GM12878 (cell line): Measurements from ENCODE around the gene FRMD3. TPM values are rescaled to one million over a fixed set of nuclear protein-coding genes. Genes with fewer than 3 reads are reported as not detected.

ENCODE experiments used
- ATAC-seq: fragments of 200-7000 bp; cut with Tn5 transposase; 3 replicates; pipeline ENCODE4 v1.9.1; 2020; ENCODE audit warnings: mild to moderate bottlenecking, moderate library complexity
- BruUV-seq: library from RNA; stranded (reverse); fragments of 400-500 nt; replicated peaks from 2 replicates; lab custom pipeline; 2021; lab: Mats Ljungman, UMichigan
- CTCF ChIA-PET: fragments of 300-600 bp; sonication (Branson Sonifier 250); formaldehyde crosslinking; extraction: SDS; loops from one replicate; lab custom pipeline; 2021; ENCODE audit warnings: inconsistent platforms; lab: Yijun Ruan, JAX
- POLR2A ChIA-PET: fragments of 350-600 bp; formaldehyde crosslinking; extraction: SDS; loops from one replicate; lab custom pipeline; 2021; ENCODE audit warnings: inconsistent platforms; lab: Charles Lee
- RAD21 ChIA-PET: fragments of 300-600 bp; sonication (Branson Sonifier 250); formaldehyde crosslinking; loops from one replicate; lab custom pipeline; 2023; ENCODE audit warnings: antibody characterized with exemption; ENCODE audit not compliant: unreplicated experiment; lab: Charles Lee
- SMC1A ChIA-PET: fragments of 300-600 bp; sonication (Branson Sonifier 250); formaldehyde crosslinking; loops from one replicate; lab custom pipeline; 2023; ENCODE audit not compliant: unreplicated experiment, uncharacterized antibody; lab: Charles Lee
- DNase-seq: peaks from one replicate; pipeline ENCODE4 v3.0.0-alpha.2; 2011; ENCODE audit warnings: low read depth, low spot score
- FAIRE-seq: peaks from 3 replicates; lab custom pipeline; 2011; peaks lifted over from hg19 to GRCh38; lab: Jason Lieb, UNC
- H2AFZ ChIP-seq: 2 replicates; pipeline ENCODE4 v1.6.0; 2011; ENCODE audit warnings: low read depth, low read length, control low read depth; ENCODE audit not compliant: control insufficient read depth
- H3K27ac ChIP-seq: 2 replicates; pipeline ENCODE4 v1.5.1; 2011; ENCODE audit warnings: control low read depth; ENCODE audit not compliant: control insufficient read depth, insufficient read depth
- H3K27me3 ChIP-seq, 2 experiments: replicated peaks in 1 of 2; 2 replicates each; pipeline versions ENCODE4 v1.6.0 to v1.6.1; 2011; ENCODE audit warnings: low read length in 1 of 2; ENCODE audit not compliant: control insufficient read depth in 2 of 2, insufficient read depth in 2 of 2
- H3K36me3 ChIP-seq, 2 experiments: 2 replicates each; pipeline ENCODE4 v1.5.1; 2011; ENCODE audit warnings: low read length in 1 of 2; ENCODE audit not compliant: control insufficient read depth in 2 of 2, insufficient read depth in 2 of 2
- H3K4me1 ChIP-seq: 2 replicates; pipeline ENCODE4 v1.6.1; 2011; ENCODE audit warnings: mild to moderate bottlenecking, low read length, moderate library complexity, mixed read lengths; ENCODE audit not compliant: control insufficient read depth, insufficient read depth
- H3K4me2 ChIP-seq: 2 replicates; pipeline ENCODE4 v1.6.0; 2011; ENCODE audit warnings: control low read depth; ENCODE audit not compliant: control insufficient read depth, insufficient read depth
- H3K4me3 ChIP-seq: fragments of 200-600 bp; sonication (generic); 2 replicates; pipeline ENCODE4 v1.5.1; 2016
- H3K79me2 ChIP-seq: 2 replicates; pipeline ENCODE4 v1.6.0; 2011; ENCODE audit warnings: low read length; ENCODE audit not compliant: control insufficient read depth, insufficient read depth
- H3K9ac ChIP-seq: 2 replicates; pipeline ENCODE4 v1.8.0; 2011; ENCODE audit warnings: low read length, control low read depth, mixed read lengths; ENCODE audit not compliant: control insufficient read depth, insufficient read depth
- H3K9me3 ChIP-seq: replicated peaks from 3 replicates; pipeline ENCODE4 v1.5.1; 2011; ENCODE audit warnings: mild to moderate bottlenecking, low read length; ENCODE audit not compliant: control insufficient read depth, insufficient read depth
- H4K20me1 ChIP-seq: 2 replicates; pipeline ENCODE4 v1.6.0; 2011; ENCODE audit not compliant: control insufficient read depth, insufficient read depth
- ATF7 ChIP-seq: fragments of 450-650 bp; IDR thresholded peaks from 2 replicates; pipeline ENCODE4 v1.6.1; 2016; ENCODE audit warnings: low read depth, mild to moderate bottlenecking
- CREM ChIP-seq: IDR thresholded peaks from 2 replicates; pipeline ENCODE4 v1.6.1; 2014; ENCODE audit warnings: antibody characterized with exemption, low read depth
- E4F1 ChIP-seq: fragments of 450-650 bp; IDR thresholded peaks from 2 replicates; pipeline ENCODE4 v1.6.1; 2018; ENCODE audit warnings: borderline replicate concordance, mild to moderate bottlenecking; ENCODE audit not compliant: partially characterized antibody
- HCFC1 ChIP-seq: fragments of 150-350 bp; IDR thresholded peaks from 2 replicates; pipeline ENCODE4 v1.6.1; 2014; ENCODE audit warnings: low read length
- HDAC2 ChIP-seq: fragments of 200-600 bp; sonication (generic); IDR thresholded peaks from 2 replicates; pipeline ENCODE4 v1.6.1; 2017
- HDAC6 ChIP-seq: fragments of 200-600 bp; sonication (generic); IDR thresholded peaks from one replicate; pipeline ENCODE4 v1.8.0; 2017; ENCODE audit warnings: antibody characterized with exemption; ENCODE audit not compliant: unreplicated experiment
- MEF2B ChIP-seq: fragments of 450-650 bp; IDR thresholded peaks from 2 replicates; pipeline ENCODE4 v1.6.1; 2018; ENCODE audit warnings: mild to moderate bottlenecking, moderate library complexity; ENCODE audit not compliant: partially characterized antibody, poor library complexity, severe bottlenecking
- POLR2AphosphoS5 ChIP-seq: IDR thresholded peaks from 2 replicates; pipeline ENCODE4 v1.6.1; 2011; ENCODE audit warnings: mild to moderate bottlenecking, low read length, inconsistent platforms
- SREBF2 ChIP-seq: IDR thresholded peaks from 2 replicates; pipeline ENCODE4 v1.6.1; 2012; ENCODE audit warnings: mild to moderate bottlenecking, low read length
- YY1 ChIP-seq: IDR thresholded peaks from 2 replicates; pipeline ENCODE4 v1.6.1; 2011; ENCODE audit warnings: low read depth, mild to moderate bottlenecking, low read length
- WGBS: methylation state at CpG from one replicate; pipeline ENCODE4 v1.1.6; 2016; ENCODE audit warnings: low lambda C conversion rate; ENCODE audit not compliant: insufficient replicate concordance, insufficient coverage; ENCODE audit errors: missing lambda C conversion rate; 5-methylcytosine and 5-hydroxymethylcytosine counted together
- in situ Hi-C: fragments of 300-500 bp; cut with MboI; formaldehyde crosslinking; loops from 9 replicates; pipeline ENCODE4 v1.14.3; 2018; ENCODE audit warnings: mixed read lengths
- intact Hi-C: fragments of 100-400 bp; cut with micrococcal nuclease; formaldehyde crosslinking; loops from one replicate; pipeline ENCODE4 v1.14.2; 2022; ENCODE audit not compliant: unreplicated experiment
- polyA plus RNA-seq, 11 experiments: library from polyadenylated mRNA; depleted of rRNA in 4 of 11; unstranded in 6 of 11; stranded (reverse) in 5 of 11; fragments of >200 nt; fragmentation: Nextera tagmentation in 4 of 11; fragmentation: Illumina TruSeq in 1 of 11; extraction: Ambion mirVana in 4 of 11; extraction: Trizol in 1 of 11; gene quantifications; 1 replicate in 1 of 11; 2 replicates in 10 of 11; pipeline versions ENCODE4 v1.2.1 to v1.2.3, GENCODE V29; 2011 to 2016; ENCODE audit warnings: inconsistent platforms in 2 of 11, missing spikeins in 2 of 11, low read depth in 1 of 11
- total RNA-seq, 4 experiments: library from RNA; depleted of rRNA in 3 of 4; stranded (reverse); fragments of >200 nt in 3 of 4; fragmentation: Illumina TruSeq in 1 of 4; extraction: Trizol in 1 of 4; gene quantifications; 2 replicates each; pipeline versions ENCODE4 v1.2.1 to v1.2.3, GENCODE V29; 2013 to 2021
- TF ChIP-seq, protein P1 (sequence below): IDR thresholded peaks from 2 replicates; pipeline ENCODE4 v1.6.1; 2011; ENCODE audit warnings: low read depth, low read length, improper control_type of control experiment, borderline replicate concordance
- TF ChIP-seq, protein P2 (sequence below), 3 experiments: IDR thresholded peaks in 2 of 3; conservative IDR thresholded peaks in 1 of 3; 2 replicates each; pipeline ENCODE4 v1.5.1; 2011; ENCODE audit warnings: low read depth in 3 of 3, low read length in 3 of 3, mild to moderate bottlenecking in 3 of 3, control low read depth in 2 of 3, moderate library complexity in 2 of 3, inconsistent platforms in 1 of 3, mixed read lengths in 1 of 3; ENCODE audit not compliant: control insufficient read depth in 2 of 3, insufficient read depth in 1 of 3; ENCODE audit errors: extremely low read depth in 1 of 3

FRMD3 gene
- total and polyA plus RNA-seq, 10 of the 15 experiments (the other 5 are each of a cell fraction or from before 2014, with no cell fraction given), result 0.04 to 0.68 (median 0.21) TPM; not detected in 1

DNA sequence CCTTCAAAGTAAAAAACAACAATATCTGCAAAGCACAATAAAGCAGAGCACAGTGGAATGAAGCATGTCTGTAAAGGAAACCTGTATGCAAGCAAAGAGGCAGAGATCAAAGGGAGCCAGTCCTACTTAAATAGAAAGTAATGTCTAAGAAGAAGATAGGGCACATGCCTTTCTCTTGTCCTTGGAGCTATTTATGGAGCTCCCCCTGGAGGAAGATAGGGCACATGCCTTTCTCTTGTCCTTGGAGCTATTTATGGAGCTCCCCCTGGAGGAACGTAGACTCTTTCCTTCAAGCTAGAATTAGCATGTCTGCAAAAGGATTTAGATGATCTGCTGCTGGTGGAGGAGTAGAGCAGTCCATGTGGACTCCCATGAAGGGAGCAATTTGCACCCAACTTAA, 307.2 kb downstream of the FRMD3 start:
- ATAC-seq (no peak), FAIRE-seq (no peak), DNase-seq (no peak)
- H4K20me1 ChIP-seq, result no peaks in the 10 kb centered on the region
- H3K4me2 ChIP-seq, result no peak overlapping the region
- RAD21 ChIA-PET, result no interaction called here
- POLR2A ChIA-PET, result no interaction called here
- no peaks in the 10 kb centered on the region for H3K36me3 ChIP-seq
- H3K4me1 ChIP-seq, result no peaks in the 10 kb centered on the region
- no peak overlapping the region for H3K9ac ChIP-seq
- H2AFZ ChIP-seq, result no peak overlapping the region
- WGBS, result 0% methylated on average over 1 of the region's 1 CpG
- no TSS peak for BruUV-seq
- no peaks in the 10 kb centered on the region for H3K27me3 ChIP-seq
- intact Hi-C loops (no loop called here), in situ Hi-C loops (no loop called here)
- no peaks in the 10 kb centered on the region for H3K9me3 ChIP-seq
- CTCF ChIA-PET, result no interaction called here
- TF ChIP-seq YY1 (no peak), HDAC2 (no peak), CREM (no peak), POLR2AphosphoS5 (no peak), HCFC1 (no peak), SREBF2 (no peak), E4F1 (no peak), MEF2B (no peak), ATF7 (no peak), HDAC6 (no peak)
- TF ChIP-seq, protein P1, sequence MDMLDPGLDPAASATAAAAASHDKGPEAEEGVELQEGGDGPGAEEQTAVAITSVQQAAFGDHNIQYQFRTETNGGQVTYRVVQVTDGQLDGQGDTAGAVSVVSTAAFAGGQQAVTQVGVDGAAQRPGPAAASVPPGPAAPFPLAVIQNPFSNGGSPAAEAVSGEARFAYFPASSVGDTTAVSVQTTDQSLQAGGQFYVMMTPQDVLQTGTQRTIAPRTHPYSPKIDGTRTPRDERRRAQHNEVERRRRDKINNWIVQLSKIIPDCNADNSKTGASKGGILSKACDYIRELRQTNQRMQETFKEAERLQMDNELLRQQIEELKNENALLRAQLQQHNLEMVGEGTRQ, result no peak
- TF ChIP-seq, protein P2, sequence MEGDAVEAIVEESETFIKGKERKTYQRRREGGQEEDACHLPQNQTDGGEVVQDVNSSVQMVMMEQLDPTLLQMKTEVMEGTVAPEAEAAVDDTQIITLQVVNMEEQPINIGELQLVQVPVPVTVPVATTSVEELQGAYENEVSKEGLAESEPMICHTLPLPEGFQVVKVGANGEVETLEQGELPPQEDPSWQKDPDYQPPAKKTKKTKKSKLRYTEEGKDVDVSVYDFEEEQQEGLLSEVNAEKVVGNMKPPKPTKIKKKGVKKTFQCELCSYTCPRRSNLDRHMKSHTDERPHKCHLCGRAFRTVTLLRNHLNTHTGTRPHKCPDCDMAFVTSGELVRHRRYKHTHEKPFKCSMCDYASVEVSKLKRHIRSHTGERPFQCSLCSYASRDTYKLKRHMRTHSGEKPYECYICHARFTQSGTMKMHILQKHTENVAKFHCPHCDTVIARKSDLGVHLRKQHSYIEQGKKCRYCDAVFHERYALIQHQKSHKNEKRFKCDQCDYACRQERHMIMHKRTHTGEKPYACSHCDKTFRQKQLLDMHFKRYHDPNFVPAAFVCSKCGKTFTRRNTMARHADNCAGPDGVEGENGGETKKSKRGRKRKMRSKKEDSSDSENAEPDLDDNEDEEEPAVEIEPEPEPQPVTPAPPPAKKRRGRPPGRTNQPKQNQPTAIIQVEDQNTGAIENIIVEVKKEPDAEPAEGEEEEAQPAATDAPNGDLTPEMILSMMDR (IDR thresholded peaks at IDR 0.05 in 2 of 3, conservative IDR thresholded peaks at IDR 0.05 in 1 of 3; ENCODE audit: control insufficient read depth in 2 of 3, extremely low read depth in 1 of 3, insufficient read depth in 1 of 3, low read depth in 3 of 3, low read length in 3 of 3), result no peak
- SMC1A ChIA-PET, result no interaction called here
- H3K79me2 ChIP-seq, result no peaks in the 10 kb centered on the region
- H3K27ac ChIP-seq, result no peak overlapping the region
- H3K4me3 ChIP-seq, result no peak overlapping the region
